C1 segment of cervical spinal cord (tissue), 14 donors: ENCODE data around the gene BMAL1.

Source experiments
- DNase-seq, 14 donors: peaks; one replicate each; lab custom pipeline; 2025; lab: John Stamatoyannopoulos, UW

BMAL1 gene

GRCh38 chr11:13260963-13261588 lies 16.5 kb upstream of the BMAL1 start:
- no peak for DNase-seq

- no peak for DNase-seq
Observed at GRCh38 chr11:13261591-13262061, 16.0 kb upstream of the BMAL1 start.

- DNase-seq = no peak
Observed at GRCh38 chr11:13262096-13262495, 15.5 kb upstream of the BMAL1 start.

GRCh38 chr11:13268791-13269190 lies 8.8 kb upstream of the BMAL1 start:
- DNase-seq = no peak

- DNase-seq = no peak
Observed at GRCh38 chr11:13269775-13270174, 7.8 kb upstream of the BMAL1 start.

- no peak for DNase-seq
Observed at GRCh38 chr11:13271060-13271693, 6.4 kb upstream of the BMAL1 start.

- DNase-seq = no peak
Observed at GRCh38 chr11:13276454-13276831, 1.1 kb upstream of the BMAL1 start.

GRCh38 chr11:13276832-13277767 lies 490 bp upstream of the BMAL1 start:
- peak; percentile 78 to 99 (median 97) for DNase-seq

GRCh38 chr11:13278609-13279486 lies 1.3 kb downstream of the BMAL1 start:
- peak in 2 of 14 donors; percentile 12 to 39 for DNase-seq

GRCh38 chr11:13279487-13279834 lies 1.9 kb downstream of the BMAL1 start:
- DNase-seq = no peak

- DNase-seq = no peak
Observed at GRCh38 chr11:13280092-13280722, 2.6 kb downstream of the BMAL1 start.

GRCh38 chr11:13280777-13281176 lies 3.2 kb downstream of the BMAL1 start:
- no peak for DNase-seq

- DNase-seq = no peak
Observed at GRCh38 chr11:13283636-13284035, 6.0 kb downstream of the BMAL1 start.

GRCh38 chr11:13284776-13285588 lies 7.4 kb downstream of the BMAL1 start:
- DNase-seq = no peak

GRCh38 chr11:13286279-13286821 lies 8.8 kb downstream of the BMAL1 start:
- DNase-seq = no peak

GRCh38 chr11:13287036-13287435 lies 9.4 kb downstream of the BMAL1 start:
- DNase-seq = no peak

- DNase-seq = no peak
Observed at GRCh38 chr11:13287681-13288080, 10.1 kb downstream of the BMAL1 start.

- no peak for DNase-seq
Observed at GRCh38 chr11:13288375-13289029, 10.9 kb downstream of the BMAL1 start.

- no peak for DNase-seq
Observed at GRCh38 chr11:13289081-13289480, 11.5 kb downstream of the BMAL1 start.
